ENCODE measurements around the gene BICD2.

- TF ChIP-seq CTCF (IDR thresholded peaks at IDR 0.05 in 2 of 3, conservative IDR thresholded peaks at IDR 0.05 in 1 of 3; ENCODE audit: control insufficient read depth in 2 of 3, extremely low read depth in 1 of 3, insufficient read depth in 1 of 3, low read depth in 3 of 3, low read length in 3 of 3) (no peak), BMI1 (IDR thresholded peaks at IDR 0.05; ENCODE audit: borderline replicate concordance) (no peak), MAX (IDR thresholded peaks at IDR 0.05; ENCODE audit: low read depth, low read length) (no peak), FOXM1 (IDR thresholded peaks at IDR 0.05; ENCODE audit: low read depth, low read length) (no peak)
Observed at GRCh38 chr9:92752812-92753404, 11.7 kb downstream of the BICD2 start.
